Stimulated activated CD8-positive, alpha-beta memory T cell treated with anti-CD3 and anti-CD28 coated beads, Interleukin-12 subunit alpha, Interleukin-12 subunit beta, amount 100 ng/mL, for 24 hours (primary cell): ENCODE results near the gene BMX.

Experiments
- DNase-seq: peaks from one replicate; pipeline ENCODE4 v3.0.0-alpha.2; 2020; ENCODE audit errors: extremely low read depth

Gene BMX

GRCh38 chrX:15500497-15500966 is at the start of gene BMX:
BMX (plus strand) TSS chrX:15500807; CDS start chrX:15508354, 7,547 bp downstream.
- no peak for DNase-seq

- DNase-seq, result no peak
Measured at GRCh38 chrX:15451913-15452312, 48.7 kb upstream of the BMX start.

GRCh38 chrX:15464704-15465103 is 35.9 kb upstream of the BMX start:
- DNase-seq, result no peak

GRCh38 chrX:15465347-15465746 is 35.3 kb upstream of the BMX start:
- DNase-seq, result no peak

GRCh38 chrX:15465896-15466651 is 34.5 kb upstream of the BMX start:
- no peak for DNase-seq

GRCh38 chrX:15468036-15468435 is 32.6 kb upstream of the BMX start:
- no peak for DNase-seq

GRCh38 chrX:15469613-15470012 is 31.0 kb upstream of the BMX start:
- DNase-seq, result no peak

- DNase-seq, result no peak
Measured at GRCh38 chrX:15471028-15471427, 29.6 kb upstream of the BMX start.

- DNase-seq, result no peak
Measured at GRCh38 chrX:15472531-15472930, 28.1 kb upstream of the BMX start.

- no peak for DNase-seq
Measured at GRCh38 chrX:15474028-15474427, 26.6 kb upstream of the BMX start.

GRCh38 chrX:15475021-15475420 is 25.6 kb upstream of the BMX start:
- DNase-seq, result no peak

- no peak for DNase-seq
Measured at GRCh38 chrX:15475486-15475885, 25.1 kb upstream of the BMX start.

- no peak for DNase-seq
Measured at GRCh38 chrX:15483891-15484290, 16.7 kb upstream of the BMX start.

- no peak for DNase-seq
Measured at GRCh38 chrX:15492469-15492868, 8.1 kb upstream of the BMX start.

GRCh38 chrX:15493118-15493962 is 7.3 kb upstream of the BMX start, which contains the start of gene PIR:
PIR (minus strand) TSS chrX:15493333; CDS start chrX:15491257, 2,076 bp downstream.
- peak; percentile 30 for DNase-seq

GRCh38 chrX:15495801-15496200 is 4.8 kb upstream of the BMX start:
- DNase-seq, result no peak

- DNase-seq, result no peak
Measured at GRCh38 chrX:15496824-15497223, 3.8 kb upstream of the BMX start.

GRCh38 chrX:15497865-15498264 is 2.7 kb upstream of the BMX start:
- no peak for DNase-seq

GRCh38 chrX:15498741-15499140 is 1.9 kb upstream of the BMX start:
- DNase-seq, result no peak

- DNase-seq, result no peak
Measured at GRCh38 chrX:15499976-15500375, 631 bp upstream of the BMX start.

GRCh38 chrX:15501506-15501905 is 899 bp downstream of the BMX start:
- DNase-seq, result no peak

GRCh38 chrX:15504661-15505060 is 4.1 kb downstream of the BMX start:
- no peak for DNase-seq

- no peak for DNase-seq
Measured at GRCh38 chrX:15505101-15505500, 4.5 kb downstream of the BMX start.
